ENCODE data around the gene MSANTD1. TPM values are rescaled to one million over a fixed set of nuclear protein-coding genes. Genes with fewer than 3 reads are reported as not detected.

The MSANTD1 gene
- total RNA-seq, 1 experiment from 2014 or later = 0.71 TPM

DNA sequence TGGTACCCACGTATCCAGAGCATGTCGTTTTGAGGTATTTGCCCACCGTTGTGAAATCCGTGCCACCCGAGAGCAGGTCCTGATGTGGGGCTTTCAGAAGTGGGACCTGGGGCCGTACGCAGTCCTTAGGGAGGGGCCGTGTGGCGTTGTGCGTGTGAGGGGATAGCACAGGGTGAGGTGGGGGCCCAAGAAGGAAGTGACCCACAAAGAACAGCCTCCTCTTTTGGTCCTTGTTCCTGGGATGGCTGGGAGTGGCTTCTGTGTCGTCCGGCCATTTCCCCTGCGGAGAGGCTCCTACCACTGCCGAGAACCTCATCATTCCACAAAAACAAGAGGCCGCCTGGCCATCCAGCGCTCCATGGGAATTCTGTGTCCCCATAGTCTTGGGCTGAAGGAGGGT is 17.0 kb upstream of the MSANTD1 start:
- Histone ChIP-seq H3K9me2 (ENCODE audit: insufficient read depth) (no peaks in the 10 kb centered on the region), H3K27me3 (ENCODE audit: insufficient read depth, low read length) (no peaks in the 10 kb centered on the region), H3K9me3 (ENCODE audit: control insufficient read depth in 1 of 2, insufficient read depth in 1 of 2, low read depth in 1 of 2, low read length in 2 of 2) (no peaks in the 10 kb centered on the region), H2AFZ (ENCODE audit: low read depth, low read length, poor library complexity, severe bottlenecking) (no peak overlapping the region), H3K36me3 (ENCODE audit: control insufficient read depth in 1 of 2, insufficient read depth in 2 of 2, low read length in 2 of 2) (peaks cover 21 to 22% of the 10 kb centered on the region in 2 experiments; a peak in 3 of 4 replicates), H4K20me1 (ENCODE audit: insufficient read depth) (no peaks in the 10 kb centered on the region), H3K9ac (ENCODE audit: low read length) (no peak overlapping the region), H3K4me2 (ENCODE audit: low read length) (no peak overlapping the region), H3K4me1 (ENCODE audit: control insufficient read depth in 1 of 2, insufficient read depth in 2 of 2, low read length in 2 of 2) (no peaks in the 10 kb centered on the region), H3K27ac (ENCODE audit: low read depth, low read length) (no peak overlapping the region), H3K4me3 (replicated peaks in 1 of 2; ENCODE audit: low read depth in 1 of 2, low read length in 2 of 2) (no peak overlapping the region), H3K79me2 (ENCODE audit: insufficient read depth, low read length) (no peaks in the 10 kb centered on the region)
- DNase-seq (ENCODE audit: low read depth, low spot score) (no peak), ATAC-seq (no peak)
- RAD21 ChIA-PET (ENCODE audit: low non-redundant PET in 1 of 2, low total read pairs in 2 of 2, uncharacterized antibody in 2 of 2, unreplicated experiment in 2 of 2) = no interaction called here
- CTCF ChIA-PET = no interaction called here
- intact Hi-C loops (cut with micrococcal nuclease) = no loop called here
- POLR2A ChIA-PET = no interaction called here
- TF ChIP-seq, protein P1, sequence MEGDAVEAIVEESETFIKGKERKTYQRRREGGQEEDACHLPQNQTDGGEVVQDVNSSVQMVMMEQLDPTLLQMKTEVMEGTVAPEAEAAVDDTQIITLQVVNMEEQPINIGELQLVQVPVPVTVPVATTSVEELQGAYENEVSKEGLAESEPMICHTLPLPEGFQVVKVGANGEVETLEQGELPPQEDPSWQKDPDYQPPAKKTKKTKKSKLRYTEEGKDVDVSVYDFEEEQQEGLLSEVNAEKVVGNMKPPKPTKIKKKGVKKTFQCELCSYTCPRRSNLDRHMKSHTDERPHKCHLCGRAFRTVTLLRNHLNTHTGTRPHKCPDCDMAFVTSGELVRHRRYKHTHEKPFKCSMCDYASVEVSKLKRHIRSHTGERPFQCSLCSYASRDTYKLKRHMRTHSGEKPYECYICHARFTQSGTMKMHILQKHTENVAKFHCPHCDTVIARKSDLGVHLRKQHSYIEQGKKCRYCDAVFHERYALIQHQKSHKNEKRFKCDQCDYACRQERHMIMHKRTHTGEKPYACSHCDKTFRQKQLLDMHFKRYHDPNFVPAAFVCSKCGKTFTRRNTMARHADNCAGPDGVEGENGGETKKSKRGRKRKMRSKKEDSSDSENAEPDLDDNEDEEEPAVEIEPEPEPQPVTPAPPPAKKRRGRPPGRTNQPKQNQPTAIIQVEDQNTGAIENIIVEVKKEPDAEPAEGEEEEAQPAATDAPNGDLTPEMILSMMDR (IDR thresholded peaks at IDR 0.05 in 2 of 3, conservative IDR thresholded peaks at IDR 0.05 in 1 of 3; ENCODE audit: borderline replicate concordance in 1 of 3, insufficient read depth in 1 of 3, low read depth in 2 of 3, low read length in 2 of 3) = no peak
- no peak for TF ChIP-seq ELF1 (IDR thresholded peaks at IDR 0.05; ENCODE audit: borderline replicate concordance, low read depth)
- no peak for TF ChIP-seq SP1 (IDR thresholded peaks at IDR 0.05; ENCODE audit: low read depth)
- TF ChIP-seq YY1 (IDR thresholded peaks at IDR 0.05; ENCODE audit: extremely low read depth, insufficient replicate concordance, low read depth, low read length) = no peak
- no peak for TF ChIP-seq CBX3 (IDR thresholded peaks at IDR 0.05; ENCODE audit: low read depth)
- no peak for TF ChIP-seq ZFX (IDR thresholded peaks at IDR 0.05)
- TF ChIP-seq POLR2AphosphoS5 (IDR thresholded peaks at IDR 0.05; ENCODE audit: low read depth, low read length) = no peak
- no peak for TF ChIP-seq SIN3A (IDR thresholded peaks at IDR 0.05; ENCODE audit: low read depth)
- TF ChIP-seq POLR2A (IDR thresholded peaks at IDR 0.05; ENCODE audit: borderline replicate concordance, extremely low read depth, insufficient read depth, insufficient read length) = no peak
- no peak for TF ChIP-seq SRF (IDR thresholded peaks at IDR 0.05; ENCODE audit: low read depth)
- TF ChIP-seq ZBTB33 (IDR thresholded peaks at IDR 0.05; ENCODE audit: extremely low read depth, insufficient replicate concordance, low read length) = no peak
- no peak for TF ChIP-seq FOSL1 (IDR thresholded peaks at IDR 0.05; ENCODE audit: low read depth)
- TF ChIP-seq CEBPB (IDR thresholded peaks at IDR 0.05; ENCODE audit: low read depth) = no peak
- TF ChIP-seq MAX (IDR thresholded peaks at IDR 0.05) = no peak
- TF ChIP-seq EZH2phosphoT487 (IDR thresholded peaks at IDR 0.05; ENCODE audit: borderline replicate concordance) = no peak
- no peak for TF ChIP-seq TCF7L2 (IDR thresholded peaks at IDR 0.05; ENCODE audit: borderline replicate concordance, extremely low read depth, insufficient read depth, insufficient read length)
- no peak for TF ChIP-seq JUND (IDR thresholded peaks at IDR 0.05)
- no peak for TF ChIP-seq EGR1 (IDR thresholded peaks at IDR 0.05; ENCODE audit: low read depth)
- no peak for TF ChIP-seq RAD21 (IDR thresholded peaks at IDR 0.05; ENCODE audit: low read depth)
- no TSS peak for BruUV-seq (replicated peaks)

Data from HCT116 (cell line).